GM20431 (cell line): Measurements from ENCODE around the gene NF1.
"Not testable (repeated sequence)": the region's sequence is repeated elsewhere in the genome, so short reads cannot be mapped to it uniquely, and the experiment has no call there.

Source experiments
- in situ Hi-C: fragments of 300-500 bp; cut with MseI, MboI; formaldehyde crosslinking; loops from one replicate; pipeline ENCODE4 v1.15.0; 2020; ENCODE audit warnings: low sequenced_read_pairs; ENCODE audit not compliant: unreplicated experiment

The NF1 gene

GRCh38 chr17:31167111-31167510 is 72.3 kb downstream of the NF1 start:
- in situ Hi-C loops = no loop called here

GRCh38 chr17:31171701-31172100 is 76.9 kb downstream of the NF1 start:
- in situ Hi-C loops = no loop called here

- in situ Hi-C loops = no loop called here
These were observed 77.6 kb downstream of the NF1 start for GRCh38 chr17:31172388-31172787.

GRCh38 chr17:31174215-31174614 is 79.4 kb downstream of the NF1 start:
- in situ Hi-C loops = no loop called here

GRCh38 chr17:31175237-31175636 is 80.5 kb downstream of the NF1 start:
- in situ Hi-C loops = no loop called here

- in situ Hi-C loops = not testable (repeated sequence)
These were observed 81.4 kb downstream of the NF1 start for GRCh38 chr17:31176143-31176542.

GRCh38 chr17:31178951-31179350 is 84.2 kb downstream of the NF1 start:
- in situ Hi-C loops = not testable (repeated sequence)

- in situ Hi-C loops = no loop called here
These were observed 100.5 kb downstream of the NF1 start for GRCh38 chr17:31195305-31195704.

GRCh38 chr17:31198026-31198425 is 103.2 kb downstream of the NF1 start:
- in situ Hi-C loops = no loop called here

- in situ Hi-C loops = not testable (repeated sequence)
These were observed 103.9 kb downstream of the NF1 start for GRCh38 chr17:31198666-31199065.

GRCh38 chr17:31200287-31200686 is 105.5 kb downstream of the NF1 start:
- in situ Hi-C loops = no loop called here

- in situ Hi-C loops = no loop called here
These were observed 108.2 kb downstream of the NF1 start for GRCh38 chr17:31202968-31203367.

- in situ Hi-C loops = loop anchor here (10.0 kb wide), 1 partner anchor 197 kb away; no protein-coding TSS in a partner anchor
These were observed 116.7 kb downstream of the NF1 start for GRCh38 chr17:31211352-31212012.

GRCh38 chr17:31216031-31216751 is 121.4 kb downstream of the NF1 start:
- in situ Hi-C loops = loop anchor here (10.0 kb wide), 1 partner anchor 201 kb away; no protein-coding TSS in a partner anchor

GRCh38 chr17:31224366-31224765 is 129.6 kb downstream of the NF1 start:
- in situ Hi-C loops = no loop called here

- in situ Hi-C loops = no loop called here
These were observed 131.1 kb downstream of the NF1 start for GRCh38 chr17:31225831-31226230.

GRCh38 chr17:31226373-31226772 is 131.6 kb downstream of the NF1 start:
- in situ Hi-C loops = no loop called here

- in situ Hi-C loops = no loop called here
These were observed 132.2 kb downstream of the NF1 start for GRCh38 chr17:31226950-31227349.

GRCh38 chr17:31231852-31232251 is 137.1 kb downstream of the NF1 start:
- in situ Hi-C loops = no loop called here

GRCh38 chr17:31235110-31235509 is 140.3 kb downstream of the NF1 start:
- in situ Hi-C loops = no loop called here

- in situ Hi-C loops = no loop called here
These were observed 141.4 kb downstream of the NF1 start for GRCh38 chr17:31236137-31236536.

- in situ Hi-C loops = no loop called here
These were observed 141.9 kb downstream of the NF1 start for GRCh38 chr17:31236712-31237111.
